Nucleus accumbens (tissue), 56 donors: ENCODE results near the gene LUZP2.

Experiments
- DNase-seq, 56 donors: peaks; one replicate each; lab custom pipeline; 2025; lab: John Stamatoyannopoulos, UW

Gene LUZP2

DNA sequence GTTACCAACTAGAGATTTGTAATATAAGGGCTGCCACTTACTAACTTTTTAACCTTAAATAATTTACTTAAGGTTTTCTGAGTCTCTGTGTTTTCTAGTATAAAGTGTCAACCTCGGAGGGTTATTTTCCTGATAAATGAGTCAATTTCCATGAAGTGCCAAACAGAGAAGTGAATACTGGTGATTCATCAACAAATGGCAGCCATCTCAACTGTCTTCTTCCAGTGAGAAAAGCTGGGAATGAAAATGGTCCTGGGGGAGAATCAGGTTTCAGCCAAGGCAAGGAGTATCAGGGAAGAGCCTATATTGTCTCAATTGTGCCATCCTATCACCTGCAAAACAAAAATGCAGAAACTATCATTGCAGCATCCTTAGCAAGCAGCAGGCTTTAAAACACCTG is 129.1 kb downstream of the LUZP2 start:
- no peak for DNase-seq

DNA sequence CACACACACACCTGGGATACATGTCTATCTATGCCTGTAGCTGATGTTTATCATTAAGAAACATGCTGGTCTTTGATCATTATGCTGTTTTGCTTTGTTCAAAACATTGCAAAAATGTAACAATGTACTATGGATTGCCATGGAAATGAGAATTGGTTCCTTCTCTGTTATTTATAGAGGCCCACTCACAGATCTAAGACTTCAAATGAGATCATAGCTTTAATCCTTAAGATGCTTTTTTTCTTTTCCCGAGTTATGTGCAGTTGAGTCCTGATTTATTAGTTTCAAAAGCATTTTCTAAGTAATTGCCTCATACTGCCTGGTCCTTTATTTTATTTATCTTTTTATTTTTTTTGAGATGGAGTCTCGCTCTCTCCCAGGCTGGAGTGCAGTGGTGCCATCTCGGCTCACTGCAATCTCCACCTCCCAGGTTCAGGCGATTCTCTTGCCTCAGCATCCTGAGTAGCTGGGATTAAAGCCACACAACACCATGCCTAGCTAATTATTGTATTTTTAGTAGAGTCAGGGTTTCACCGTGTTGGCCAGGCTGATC is 131.4 kb downstream of the LUZP2 start:
- no peak for DNase-seq

DNA sequence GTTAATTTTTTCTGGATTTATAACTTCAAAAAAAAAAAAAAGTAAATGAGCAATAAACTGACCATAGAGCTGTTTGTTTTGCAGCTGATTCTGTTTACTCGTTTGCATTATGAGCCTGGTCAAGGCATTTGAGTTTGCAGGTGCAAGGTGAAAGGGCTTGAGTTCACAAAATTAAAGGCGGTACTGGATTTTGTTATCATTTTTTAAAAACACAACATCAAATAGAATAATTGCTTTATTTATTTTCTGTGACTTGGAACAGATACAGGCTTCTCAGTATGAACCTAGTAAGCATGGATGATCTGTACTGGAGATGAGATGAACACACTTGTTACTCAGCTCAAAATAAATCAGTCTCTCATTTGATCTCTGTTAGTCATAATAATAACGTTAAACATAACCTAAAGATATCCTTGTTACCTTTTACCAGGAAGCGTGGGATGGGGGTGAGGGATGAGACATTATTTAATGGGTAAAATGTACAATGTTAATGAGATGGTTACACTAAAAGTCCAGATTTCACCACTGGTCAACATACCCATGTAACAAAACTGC is 137.8 kb downstream of the LUZP2 start:
- DNase-seq = no peak

DNA sequence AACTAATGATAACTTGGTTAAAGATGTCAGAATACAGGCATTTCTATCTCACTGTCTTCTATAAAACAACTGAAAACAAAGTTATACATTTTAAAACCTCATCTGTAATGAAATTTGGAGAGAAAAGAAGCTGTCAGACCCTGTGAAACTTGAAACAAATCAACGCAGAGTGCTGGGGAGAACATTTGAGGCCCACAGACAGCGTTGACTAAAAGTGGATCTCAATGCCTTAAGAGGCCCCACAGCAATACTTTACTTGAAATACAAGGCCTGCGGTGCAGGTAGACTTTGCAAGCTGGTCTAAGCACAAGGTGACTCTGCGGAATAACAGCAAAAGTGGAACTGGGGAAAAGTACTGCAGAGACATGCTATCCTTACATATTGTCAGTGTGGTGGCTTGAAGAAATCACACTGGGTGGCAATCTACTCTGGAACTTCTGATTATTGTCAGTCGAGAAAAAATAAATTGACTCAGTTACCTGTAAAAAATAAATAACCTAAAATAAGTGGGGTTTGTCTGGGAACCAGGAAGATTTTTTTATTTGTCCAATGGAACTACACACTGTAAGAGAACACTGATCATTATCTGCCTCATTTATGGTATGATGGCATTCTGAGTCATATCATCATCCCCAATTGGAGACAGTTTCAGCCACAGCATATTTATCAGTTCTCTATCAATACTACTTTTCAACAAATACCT is 138.9 kb downstream of the LUZP2 start:
- no peak for DNase-seq

DNA sequence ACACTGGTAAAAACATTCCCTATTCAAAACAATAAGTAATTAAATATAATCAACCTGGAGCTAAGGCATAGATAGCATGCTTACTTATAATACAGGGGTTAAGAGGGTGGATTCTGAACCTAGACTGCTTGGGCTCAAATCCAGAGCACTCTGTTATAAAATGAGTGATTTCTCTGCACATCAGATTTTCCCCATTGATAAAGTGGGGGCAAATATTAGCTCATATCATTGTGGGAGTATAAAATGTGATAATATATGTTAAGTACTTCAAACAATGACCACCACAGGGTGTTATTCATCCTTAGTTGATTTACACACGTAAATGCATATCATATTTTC is 139.4 kb downstream of the LUZP2 start:
- no peak for DNase-seq

DNA sequence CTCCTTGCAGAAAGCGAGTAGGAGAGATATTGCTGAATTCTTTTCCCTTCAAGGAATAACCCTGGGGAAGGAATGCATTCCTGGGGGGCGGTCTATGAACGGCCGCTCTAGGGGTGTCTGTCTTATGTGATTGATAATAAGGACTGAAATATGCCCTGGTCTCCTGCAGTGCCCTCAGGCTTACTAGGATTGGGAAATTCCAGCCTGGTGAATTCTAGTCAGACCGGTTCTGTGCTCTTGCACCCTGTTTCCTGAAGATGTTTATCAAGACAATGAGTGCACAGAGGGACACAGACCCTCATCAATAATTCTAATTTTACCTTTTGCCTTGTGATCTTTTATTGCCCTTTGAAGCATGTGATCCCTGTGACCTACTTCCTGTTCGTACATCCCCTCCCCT is 140.7 kb downstream of the LUZP2 start:
- no peak for DNase-seq

DNA sequence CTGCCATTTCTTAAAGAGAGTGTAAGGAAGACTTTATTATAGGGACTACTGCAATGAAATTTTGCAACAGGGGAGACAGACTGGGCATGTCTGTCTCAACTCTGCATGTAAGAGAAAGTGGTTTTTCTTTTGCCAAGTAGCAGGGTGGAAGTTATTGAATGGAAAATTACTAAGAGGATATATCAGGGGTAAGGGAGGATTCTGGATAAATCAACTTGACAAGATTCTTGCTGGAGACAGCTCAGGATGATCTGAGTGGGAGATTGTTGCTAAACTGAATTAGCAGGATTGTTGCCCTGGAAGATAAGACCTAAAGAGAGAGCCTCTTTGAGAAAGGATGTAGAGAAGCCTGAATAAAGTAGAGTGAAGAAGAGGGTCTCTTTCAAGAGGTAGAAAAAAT is 145.8 kb downstream of the LUZP2 start:
- no peak for DNase-seq

DNA sequence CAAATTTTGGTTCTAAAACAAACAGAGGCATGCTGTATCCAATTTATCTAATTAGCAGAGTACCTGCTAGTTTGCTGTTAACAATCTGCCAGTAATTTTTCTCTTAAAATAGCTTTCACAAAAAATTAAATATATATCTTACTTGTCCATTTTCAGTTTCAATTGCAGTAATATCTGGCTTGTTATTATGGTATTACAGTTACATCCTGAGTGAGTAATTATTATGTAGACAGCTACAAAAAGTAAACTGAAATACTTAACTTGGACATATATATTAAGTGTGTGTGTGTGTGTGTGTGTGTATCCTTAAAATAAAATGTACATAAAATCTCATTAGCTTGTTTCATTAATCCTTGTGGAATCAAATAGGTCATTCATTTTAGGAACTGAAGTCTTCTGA is 148.7 kb downstream of the LUZP2 start:
- DNase-seq = no peak

DNA sequence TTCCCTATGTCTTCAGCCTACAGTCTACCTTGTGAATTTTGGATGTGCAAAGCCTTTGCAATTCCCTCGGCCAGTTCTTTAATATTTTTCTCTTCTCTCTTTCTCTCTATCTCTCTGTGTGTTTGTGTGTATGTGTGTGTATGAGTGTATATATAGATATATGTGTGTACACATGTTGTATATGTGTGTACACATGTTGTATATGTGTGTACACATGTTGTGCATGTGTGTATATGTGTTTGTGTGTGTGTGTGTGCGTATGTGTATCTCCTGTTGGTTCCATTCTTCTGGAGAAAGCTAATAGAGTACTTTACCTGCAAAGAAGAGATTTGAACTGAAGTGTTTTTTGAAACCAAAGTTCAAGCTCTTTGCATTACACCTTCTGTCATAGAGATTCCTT is 155.0 kb downstream of the LUZP2 start:
- DNase-seq = no peak

DNA sequence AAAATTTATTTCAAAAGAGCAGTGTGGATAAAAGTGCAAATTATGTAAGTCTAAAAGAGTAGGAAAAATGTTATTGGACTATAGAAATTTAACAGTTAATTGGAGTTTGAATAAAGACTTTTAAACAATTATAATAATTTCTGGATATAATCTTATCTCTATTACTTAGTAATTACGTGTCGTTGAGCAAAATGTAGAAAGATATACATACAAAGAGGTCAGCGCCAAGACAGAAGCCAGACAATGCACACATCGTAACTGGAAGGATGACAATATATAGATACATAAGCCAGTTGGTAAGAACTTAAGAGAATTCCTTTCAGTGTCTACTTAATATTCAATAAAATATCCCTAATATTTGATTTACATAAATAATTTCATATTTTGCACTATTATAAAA is 157.0 kb downstream of the LUZP2 start:
- no peak for DNase-seq

DNA sequence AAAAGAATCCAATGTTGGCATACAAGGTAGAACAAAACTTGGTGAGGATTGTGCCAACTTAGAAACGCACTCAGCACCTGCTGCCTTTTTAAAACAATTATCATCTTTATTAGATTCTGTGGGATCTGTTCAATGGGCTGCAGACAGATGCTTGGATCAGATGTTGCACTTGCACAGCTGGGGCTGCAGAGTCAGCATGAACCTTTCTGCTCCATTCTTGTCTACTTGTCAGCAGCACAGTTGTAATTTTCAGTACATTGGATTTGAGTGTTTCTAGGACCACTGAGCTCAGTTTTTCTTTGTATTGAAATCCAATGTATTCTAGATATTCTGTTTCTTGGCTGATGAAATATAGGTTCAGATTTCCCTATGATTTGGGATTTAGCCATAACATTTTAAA is 164.5 kb downstream of the LUZP2 start:
- DNase-seq = no peak

DNA sequence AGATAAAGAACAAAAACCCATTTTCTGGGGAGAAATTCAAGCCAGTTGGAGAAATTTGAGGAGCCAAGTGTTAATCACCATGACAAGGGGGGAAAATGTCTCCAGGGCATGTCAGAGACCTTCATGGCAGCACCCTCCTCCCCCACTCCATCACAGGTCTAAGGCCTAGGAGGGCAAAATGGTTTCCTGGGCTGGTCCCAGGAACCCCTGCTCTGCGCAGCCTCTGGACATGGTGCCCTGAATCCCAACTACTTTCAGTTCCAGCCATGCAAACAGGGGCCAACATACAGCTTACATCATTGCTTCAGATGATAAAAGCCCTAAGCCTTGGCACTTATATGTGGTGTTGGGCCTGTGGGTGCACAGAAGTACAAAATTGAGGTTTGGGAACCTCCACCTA is 167.5 kb downstream of the LUZP2 start:
- DNase-seq = no peak

DNA sequence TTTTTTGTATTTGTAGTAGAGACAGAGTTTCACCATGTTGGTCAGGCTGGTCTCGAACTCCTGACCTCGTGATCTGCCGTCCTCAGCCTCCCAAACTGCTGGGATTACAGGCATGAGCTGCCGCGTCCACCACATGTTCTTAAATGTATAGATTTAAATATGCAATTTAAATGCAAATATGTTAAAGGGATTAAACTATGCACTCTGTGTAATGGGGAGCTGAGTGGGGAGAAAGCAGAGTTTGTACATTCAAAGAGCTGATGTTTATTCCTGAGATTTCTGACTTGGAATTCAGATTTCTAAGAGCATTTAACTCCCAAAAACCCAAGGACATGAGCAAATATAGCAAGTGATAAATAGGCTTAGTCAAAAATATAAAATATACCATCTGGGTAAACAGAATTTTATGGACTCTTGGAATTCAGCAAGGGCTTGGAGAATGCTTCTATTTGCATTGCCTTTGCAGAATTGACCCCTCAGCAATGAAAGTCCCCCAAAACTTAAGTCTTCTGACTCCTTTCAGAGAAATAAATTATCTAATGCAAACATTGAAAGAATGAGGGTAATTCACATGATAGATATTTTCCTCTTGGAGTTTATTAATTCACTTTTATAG is 170.6 kb downstream of the LUZP2 start:
- no peak for DNase-seq

DNA sequence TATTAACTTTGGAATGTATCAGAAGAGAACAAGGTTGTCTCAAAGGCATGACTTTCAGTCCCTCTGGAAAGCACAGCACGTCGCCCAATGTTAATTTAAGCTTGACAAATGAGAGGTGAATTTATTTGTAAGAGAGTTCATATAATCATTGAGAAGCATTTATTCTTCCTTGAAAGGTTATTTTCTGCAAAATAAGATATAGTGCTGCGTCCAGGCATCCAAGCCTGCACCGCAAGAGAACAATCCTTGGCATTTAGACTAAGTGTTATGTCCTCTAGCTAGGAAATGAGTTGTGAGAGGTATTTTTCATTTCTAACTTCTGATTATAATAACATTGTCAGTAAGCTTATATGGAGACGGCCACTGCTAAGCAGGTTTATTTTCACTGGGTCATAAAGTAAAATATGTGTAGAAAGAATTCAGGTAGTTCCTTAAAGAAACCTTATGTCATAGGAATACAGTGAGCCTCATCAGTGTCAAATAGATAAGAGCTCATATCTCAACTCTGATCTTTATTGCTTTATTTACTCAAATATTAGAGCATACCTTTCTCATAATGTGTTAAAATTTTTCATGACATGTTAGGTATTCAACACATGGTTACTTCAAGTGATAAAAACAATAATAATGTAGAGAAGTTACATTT is 182.0 kb downstream of the LUZP2 start:
- DNase-seq = no peak

DNA sequence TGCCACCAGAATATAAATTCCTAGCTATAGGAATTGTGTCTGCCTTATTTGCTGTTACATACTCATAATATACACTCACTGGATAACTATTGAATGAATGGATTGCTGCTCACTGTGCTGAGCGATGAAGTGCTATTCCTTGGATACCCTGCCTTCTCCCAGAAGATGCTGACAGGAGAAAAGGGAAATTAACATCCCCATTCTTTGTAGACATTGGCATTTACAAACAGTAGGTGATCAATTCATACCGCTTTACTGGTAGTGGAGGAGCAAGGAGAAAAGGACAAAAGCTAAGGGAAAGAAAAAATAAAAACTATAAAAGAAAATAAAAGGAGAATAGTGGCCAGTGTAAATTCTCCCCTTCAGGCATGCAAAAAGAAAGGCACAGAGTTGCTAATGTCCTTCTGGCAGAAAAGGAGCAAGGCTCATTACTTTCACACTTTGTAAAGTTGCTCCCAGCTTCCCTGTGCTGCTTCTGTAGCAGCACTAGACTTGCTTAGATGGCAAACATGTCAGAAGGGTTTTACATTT is 183.0 kb downstream of the LUZP2 start:
- DNase-seq = no peak

DNA sequence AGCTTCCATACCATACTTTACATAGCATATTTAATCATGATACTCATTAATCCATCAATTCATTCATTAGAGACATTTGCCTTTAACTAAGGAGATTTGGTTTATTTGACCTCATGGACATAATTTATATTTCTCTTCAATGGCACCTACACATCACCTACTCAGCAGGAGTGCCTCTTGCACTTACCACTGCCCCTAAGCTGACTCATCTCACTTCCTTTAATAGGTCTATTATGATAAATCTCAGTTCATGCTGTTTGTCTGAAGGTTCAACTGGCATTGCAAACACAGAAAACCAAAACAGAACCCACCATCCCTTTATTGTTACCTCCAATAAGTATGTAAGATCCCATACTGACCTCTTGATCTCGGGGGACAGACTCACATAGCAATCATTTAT is 186.7 kb downstream of the LUZP2 start:
- no peak for DNase-seq

DNA sequence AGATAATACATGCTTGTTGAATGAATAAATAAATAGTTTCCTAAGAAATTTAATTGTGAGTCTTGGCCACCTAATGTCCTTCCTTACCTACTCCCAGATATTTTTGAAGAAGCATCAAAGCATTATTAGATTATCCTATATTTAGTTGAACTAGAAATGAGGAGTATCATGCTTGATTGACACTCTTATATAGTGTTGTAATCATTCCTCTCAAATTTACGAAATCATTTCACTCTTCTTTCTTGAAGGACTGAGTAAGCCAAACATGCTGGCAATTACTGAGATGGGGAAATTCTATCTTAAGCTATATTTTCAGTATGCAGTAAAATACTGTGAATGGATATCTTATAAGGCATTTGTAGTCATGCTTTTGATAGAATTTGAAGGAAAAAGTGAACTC is 189.0 kb downstream of the LUZP2 start:
- DNase-seq = no peak

DNA sequence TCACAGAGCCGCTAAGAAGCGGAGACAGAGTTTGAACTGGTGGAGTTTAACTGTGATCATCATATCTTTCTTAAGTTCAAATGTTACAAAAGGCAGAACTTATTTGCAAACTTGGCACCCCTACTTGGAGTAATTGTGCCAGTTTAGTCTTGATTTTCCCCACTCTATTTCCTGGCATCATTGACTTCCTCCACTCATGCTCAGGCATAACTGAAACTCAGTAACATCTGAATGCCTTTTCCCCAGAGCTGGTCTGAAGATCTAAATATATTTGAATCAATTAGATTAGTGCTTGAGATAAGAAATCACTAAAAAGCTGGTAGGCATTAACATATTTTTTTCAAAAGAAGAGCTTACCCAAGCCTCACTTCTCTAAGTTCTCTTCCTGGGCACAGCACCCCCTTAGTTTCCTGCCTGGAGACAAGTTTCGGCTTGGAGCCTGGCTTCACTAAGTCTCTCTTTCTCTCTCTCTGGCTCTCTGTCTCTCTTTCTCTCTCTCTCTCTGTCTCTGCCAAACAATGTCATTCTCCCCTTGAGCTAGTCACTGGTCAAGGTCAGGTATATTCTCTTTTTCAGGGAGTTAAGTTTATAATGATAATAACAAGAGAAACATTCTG is 190.8 kb downstream of the LUZP2 start:
- no peak for DNase-seq

DNA sequence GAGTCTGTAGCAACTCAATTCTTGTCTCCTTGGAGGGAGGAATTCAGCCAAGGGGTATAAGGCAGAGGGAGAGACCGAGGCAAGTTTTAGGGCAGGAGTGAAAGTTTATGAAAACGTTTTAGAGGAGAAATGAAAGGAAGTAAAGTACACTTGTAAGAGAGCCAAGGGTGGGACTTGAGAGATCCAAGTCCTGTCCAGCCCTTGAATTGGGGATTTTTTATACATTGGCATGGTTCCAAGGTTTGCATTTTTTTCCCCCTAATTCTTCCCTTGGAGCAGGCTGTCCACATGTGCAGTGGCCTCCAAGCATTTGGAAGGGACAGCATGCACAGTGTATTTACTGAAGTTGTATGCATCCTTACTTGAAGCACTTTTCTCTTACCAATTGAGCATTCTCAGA is 192.1 kb downstream of the LUZP2 start:
- no peak for DNase-seq

DNA sequence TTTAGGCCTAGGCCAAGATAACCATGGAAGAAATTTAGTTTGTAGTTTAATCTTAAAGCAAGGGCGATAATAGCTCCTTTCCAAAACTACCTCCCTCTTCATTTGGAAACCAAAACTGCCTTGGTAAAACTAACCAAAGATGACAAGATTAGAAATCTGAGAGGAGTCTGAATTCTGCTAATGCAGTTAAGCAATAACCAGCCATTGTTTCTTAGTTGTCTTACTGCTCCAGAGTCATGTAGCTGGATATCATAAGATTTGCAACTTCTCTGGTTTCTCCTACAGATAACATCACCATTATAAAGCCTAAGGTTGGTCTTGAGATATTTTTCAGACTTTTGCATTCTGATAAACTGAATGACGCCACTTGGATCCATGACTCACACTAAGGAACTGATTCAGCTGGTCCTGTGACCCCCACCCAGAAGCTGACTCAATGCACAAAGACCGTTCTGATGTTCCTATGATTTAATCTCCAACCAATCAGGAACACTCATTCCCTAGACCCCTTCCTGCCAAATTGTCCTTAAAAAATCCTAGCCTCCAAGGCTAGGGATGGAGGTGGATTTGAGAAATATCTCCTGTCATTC is 200.8 kb downstream of the LUZP2 start:
- no peak for DNase-seq

DNA sequence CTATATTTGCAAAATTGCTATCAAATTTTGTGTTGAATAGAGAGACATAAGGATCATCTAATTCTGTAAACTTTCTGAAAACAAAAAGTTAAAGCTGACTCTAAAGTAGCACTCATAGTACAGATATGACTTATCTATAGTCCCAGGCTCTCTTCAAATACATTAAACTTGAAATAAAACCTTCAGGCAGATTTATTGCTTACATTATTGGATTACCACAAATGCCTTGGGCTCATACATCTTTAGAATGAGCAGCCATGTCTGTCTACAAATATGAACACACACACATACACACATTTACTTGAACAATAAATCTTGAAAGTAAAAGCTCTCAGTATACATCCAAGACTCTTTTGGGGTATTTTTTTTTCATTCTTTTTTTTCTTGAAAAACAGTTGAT is 207.9 kb downstream of the LUZP2 start:
- DNase-seq = no peak
